Liver (tissue), 9 donors: ENCODE data around the gene PDK1. TPM values are rescaled to one million over a fixed set of nuclear protein-coding genes. Genes with fewer than 3 reads are reported as not detected.

Source experiments
- DNase-seq: peaks from one replicate; pipeline ENCODE4 v3.0.0-alpha.2; 2017; ENCODE audit warnings: low spot score
- H3K27ac ChIP-seq, 2 donors: one replicate each; pipeline ENCODE4 v1.7.0; 2013; ENCODE audit warnings: inconsistent platforms in 2 of 2, low read length in 2 of 2, control low read depth in 1 of 2, low read depth in 1 of 2, mild to moderate bottlenecking in 1 of 2
- H3K27me3 ChIP-seq, 4 donors: one replicate each; pipeline versions ENCODE4 v1.6.1 to v1.7.0; 2013; ENCODE audit warnings: low read length in 3 of 4, inconsistent platforms in 1 of 4, mild to moderate bottlenecking in 1 of 4, moderate library complexity in 1 of 4; ENCODE audit not compliant: control insufficient read depth in 4 of 4, insufficient read depth in 4 of 4
- H3K36me3 ChIP-seq, 4 donors: one replicate each; pipeline versions ENCODE4 v1.6.1 to v1.7.0; 2013; ENCODE audit warnings: low read length in 3 of 4, mild to moderate bottlenecking in 3 of 4, low read depth in 1 of 4, moderate library complexity in 1 of 4; ENCODE audit not compliant: control insufficient read depth in 4 of 4, insufficient read depth in 3 of 4
- H3K4me1 ChIP-seq, 4 donors: one replicate each; pipeline versions ENCODE4 v1.6.1 to v1.7.0; 2013; ENCODE audit warnings: low read length in 3 of 4, mild to moderate bottlenecking in 3 of 4, moderate library complexity in 1 of 4; ENCODE audit not compliant: control insufficient read depth in 4 of 4, insufficient read depth in 4 of 4
- H3K4me3 ChIP-seq, 3 donors: one replicate each; pipeline versions ENCODE4 v1.6.1 to v1.7.0; 2013; ENCODE audit warnings: low read length in 3 of 3, control low read depth in 1 of 3, low read depth in 1 of 3, mild to moderate bottlenecking in 1 of 3
- H3K9ac ChIP-seq, 2 donors: one replicate each; pipeline ENCODE4 v1.7.0; 2013; ENCODE audit warnings: low read length in 2 of 2, mild to moderate bottlenecking in 2 of 2, moderate library complexity in 2 of 2, control low read depth in 1 of 2, low read depth in 1 of 2
- H3K9me3 ChIP-seq, 4 donors: one replicate each; pipeline versions ENCODE4 v1.6.1 to v1.7.0; 2013; ENCODE audit warnings: low read length in 3 of 4; ENCODE audit not compliant: control insufficient read depth in 4 of 4
- ATF3 ChIP-seq: IDR thresholded peaks from 2 replicates; pipeline ENCODE4 v1.6.1; 2016; ENCODE audit warnings: antibody characterized with exemption
- CTCF ChIP-seq: fragments of 150-350 bp; IDR thresholded peaks from 2 replicates; pipeline ENCODE4 v1.5.1; 2017; ENCODE audit warnings: improper control_type of control experiment, low read depth, low read length; ENCODE audit not compliant: missing input control
- EGR1 ChIP-seq, 2 donors: IDR thresholded peaks; 2 replicates each; pipeline ENCODE4 v1.6.1; 2016 to 2018; ENCODE audit warnings: antibody characterized with exemption in 2 of 2, low read depth in 2 of 2
- FOXA2 ChIP-seq: IDR thresholded peaks from 2 replicates; pipeline ENCODE4 v1.6.1; 2016; ENCODE audit warnings: antibody characterized with exemption
- HNF4A ChIP-seq, 2 donors: conservative IDR thresholded peaks; 2 replicates each; pipeline ENCODE4 v1.6.1; 2016; ENCODE audit warnings: antibody characterized with exemption in 2 of 2, mild to moderate bottlenecking in 2 of 2
- JUND ChIP-seq, 2 donors: IDR thresholded peaks; 2 replicates each; pipeline ENCODE4 v1.6.1; 2016; ENCODE audit warnings: antibody characterized with exemption in 2 of 2
- MAX ChIP-seq: IDR thresholded peaks from 2 replicates; pipeline ENCODE4 v1.6.1; 2016; ENCODE audit warnings: antibody characterized with exemption
- NR2F2 ChIP-seq: IDR thresholded peaks from 2 replicates; pipeline ENCODE4 v1.6.1; 2016; ENCODE audit warnings: antibody characterized with exemption
- RAD21 ChIP-seq, 2 donors: IDR thresholded peaks; 2 replicates each; pipeline ENCODE4 v1.6.1; 2016; ENCODE audit warnings: antibody characterized with exemption in 2 of 2, mild to moderate bottlenecking in 2 of 2
- REST ChIP-seq: IDR thresholded peaks from 2 replicates; pipeline ENCODE4 v1.6.1; 2016; ENCODE audit warnings: antibody characterized with exemption, mild to moderate bottlenecking
- RXRA ChIP-seq, 2 donors: IDR thresholded peaks; 2 replicates each; pipeline ENCODE4 v1.6.1; 2017 to 2018; ENCODE audit warnings: antibody characterized with exemption in 2 of 2, mild to moderate bottlenecking in 1 of 2
- TAF1 ChIP-seq: conservative IDR thresholded peaks from 2 replicates; pipeline ENCODE4 v1.6.1; 2016; ENCODE audit warnings: antibody characterized with exemption, mild to moderate bottlenecking
- YY1 ChIP-seq: IDR thresholded peaks from 2 replicates; pipeline ENCODE4 v1.6.1; 2016; ENCODE audit warnings: antibody characterized with exemption, mild to moderate bottlenecking
- ZBTB33 ChIP-seq: IDR thresholded peaks from 2 replicates; pipeline ENCODE4 v1.6.1; 2016; ENCODE audit warnings: antibody characterized with exemption
- WGBS: extraction: QIAGEN DNeasy Blood & Tissue Kit; methylation state at CpG from one replicate; pipeline ENCODE4 v1.1.7; 2013; 5-methylcytosine and 5-hydroxymethylcytosine counted together
- polyA plus RNA-seq, 2 donors: library from polyadenylated mRNA; stranded (reverse) in 1 of 2; unstranded in 1 of 2; fragments of 200-250 nt in 1 of 2; fragments of >200 nt in 1 of 2; fragmentation: Nextera tagmentation in 1 of 2; extraction: Ambion mirVana in 1 of 2; gene quantifications; one replicate each; pipeline versions ENCODE4 v1.2.1 to v1.2.3, GENCODE V29; 2013 to 2015
- total RNA-seq, 2 donors: library from RNA; depleted of rRNA; stranded (reverse); fragments of >200 nt; gene quantifications; one replicate each; pipeline ENCODE4 v1.2.3, GENCODE V29; 2014
- donor health status: healthy.
- donor health status: healthy.
- donor health status: healthy.
- donor health status: healthy.
- donor health status: healthy.

PDK1 gene
- total and polyA plus RNA-seq, 4 donors = 4.7 to 10.9 (median 7.8) TPM

GRCh38 chr2:172555272-172555521, 693 bp upstream of the PDK1 start:
- no peak for DNase-seq
- H3K27me3 ChIP-seq = no peaks in the 10 kb centered on the region
- H3K9ac ChIP-seq = peak overlapping the region; percentile 20 to 64
- H3K9me3 ChIP-seq = no peaks in the 10 kb centered on the region
- 9% methylated on average over 8 of the region's 8 CpGs for WGBS
- H3K36me3 ChIP-seq = no peaks in the 10 kb centered on the region
- peak; percentile 62 for TF ChIP-seq ZBTB33
- peak; percentile 62 for TF ChIP-seq FOXA2
- TF ChIP-seq YY1 = peak; percentile 69
- peak in 1 of 2 donors; percentile 14 for TF ChIP-seq EGR1 (IDR thresholded peaks at IDR 0.05; ENCODE audit: low read depth in 2 of 2)
- no peak for TF ChIP-seq RXRA (IDR thresholded peaks at IDR 0.05)
- TF ChIP-seq REST = peak; percentile 87
- peaks cover 0 to 14% (median 3%) of the 10 kb centered on the region in 4 donors for H3K4me1 ChIP-seq
- peak overlapping the region; percentile 97 for H3K27ac ChIP-seq
- peak overlapping the region; percentile 70 to 95 (median 79) for H3K4me3 ChIP-seq

GRCh38 chr2:172556284-172557033, 569 bp downstream of the PDK1 start:
- Histone ChIP-seq H3K4me1 (peaks cover 0 to 14% (median 3%) of the 10 kb centered on the region in 4 donors), H3K36me3 (no peaks in the 10 kb centered on the region), H3K9ac (peak overlapping the region; percentile 80 to 94), H3K27ac (peak overlapping the region; percentile 97), H3K4me3 (peak overlapping the region; percentile 51 to 95 (median 81)), H3K9me3 (no peaks in the 10 kb centered on the region), H3K27me3 (no peaks in the 10 kb centered on the region)
- 2% methylated on average over 52 of the region's 52 CpGs for WGBS
- peak; percentile 57 for DNase-seq
- TF ChIP-seq YY1 = peak; percentile 12
- TF ChIP-seq MAX = no peak
- TF ChIP-seq ATF3 = no peak

- no peak for DNase-seq
- WGBS = 84% methylated on average over 5 of the region's 5 CpGs
- no peak overlapping the region for H3K4me3 ChIP-seq
- peaks cover 0 to 14% (median 3%) of the 10 kb centered on the region in 4 donors for H3K4me1 ChIP-seq
- H3K36me3 ChIP-seq = peaks cover 0 to 7% (median 0%) of the 10 kb centered on the region in 4 donors
- H3K27ac ChIP-seq = no peak overlapping the region
- no peaks in the 10 kb centered on the region for H3K27me3 ChIP-seq
- no peak overlapping the region for H3K9ac ChIP-seq
- H3K9me3 ChIP-seq = no peaks in the 10 kb centered on the region
- TF ChIP-seq TAF1 (no peak), HNF4A (conservative IDR thresholded peaks at IDR 0.05) (no peak), JUND (IDR thresholded peaks at IDR 0.05) (no peak), ATF3 (no peak), REST (no peak), NR2F2 (no peak), CTCF (no peak), MAX (no peak), RAD21 (IDR thresholded peaks at IDR 0.05) (no peak), YY1 (no peak)
Measured at GRCh38 chr2:172558372-172558771, 2.5 kb downstream of the PDK1 start.
